Measurements from ENCODE around the gene GRB10.

Gene GRB10

GRCh38 chr7:50631100-50631499, 151.6 kb downstream of the GRB10 start:
- TF ChIP-seq ZFX (IDR thresholded peaks at IDR 0.05; ENCODE audit: borderline replicate concordance) (no peak), CTCF (IDR thresholded peaks at IDR 0.05) (no peak)
- no peak overlapping the region for H3K27ac ChIP-seq

GRCh38 chr7:50629238-50629901, 153.3 kb downstream of the GRB10 start:
- TF ChIP-seq CTCF (IDR thresholded peaks at IDR 0.05) (no peak), ZFX (IDR thresholded peaks at IDR 0.05; ENCODE audit: borderline replicate concordance) (no peak)
- H3K27ac ChIP-seq = no peak overlapping the region

- no peak overlapping the region for H3K27ac ChIP-seq
- no peak for TF ChIP-seq ZFX (IDR thresholded peaks at IDR 0.05; ENCODE audit: borderline replicate concordance)
- no peak for TF ChIP-seq CTCF (IDR thresholded peaks at IDR 0.05)
These were observed 154.1 kb downstream of the GRB10 start for GRCh38 chr7:50628434-50629084.

- TF ChIP-seq CTCF (IDR thresholded peaks at IDR 0.05) (no peak), ZFX (IDR thresholded peaks at IDR 0.05; ENCODE audit: borderline replicate concordance) (no peak)
- no peak overlapping the region for H3K27ac ChIP-seq
These were observed 154.8 kb downstream of the GRB10 start for GRCh38 chr7:50627824-50628361.

- TF ChIP-seq ZFX (IDR thresholded peaks at IDR 0.05; ENCODE audit: borderline replicate concordance) = no peak
- TF ChIP-seq CTCF (IDR thresholded peaks at IDR 0.05) = no peak
- H3K27ac ChIP-seq = no peak overlapping the region
These were observed 156.4 kb downstream of the GRB10 start for GRCh38 chr7:50626286-50626685.

GRCh38 chr7:50625360-50625759, 157.3 kb downstream of the GRB10 start:
- no peak overlapping the region for H3K27ac ChIP-seq
- TF ChIP-seq ZFX (IDR thresholded peaks at IDR 0.05; ENCODE audit: borderline replicate concordance) (no peak), CTCF (IDR thresholded peaks at IDR 0.05) (no peak)

GRCh38 chr7:50622821-50623220, 159.9 kb downstream of the GRB10 start:
- no peak for TF ChIP-seq CTCF (IDR thresholded peaks at IDR 0.05)
- no peak for TF ChIP-seq ZFX (IDR thresholded peaks at IDR 0.05; ENCODE audit: borderline replicate concordance)

More at GRCh38 chr7:50622821-50623220, 159.9 kb downstream of the GRB10 start:
- H3K27ac ChIP-seq = no peak overlapping the region
